Endometrial microvascular endothelial cells (primary cell): ENCODE measurements around the gene ZCCHC10. TPM values are rescaled to one million over a fixed set of nuclear protein-coding genes. Genes with fewer than 3 reads are reported as not detected.
"Not testable (repeated sequence)": the region's sequence is repeated elsewhere in the genome, so short reads cannot be mapped to it uniquely, and the experiment has no call there.

Experiments
- in situ Hi-C: cut with HindIII; loops from 2 replicates; pipeline ENCODE4 v1.10.0; 2017; ENCODE audit warnings: low sequenced_read_pairs, low pct_unique_long_range_greater_than_20kb; ENCODE audit errors: inconsistent ontology term
- total RNA-seq: library from RNA; depleted of rRNA; stranded (reverse); fragments of >200 nt; gene quantifications from one replicate; pipeline ENCODE4 v1.2.3, GENCODE V29; 2015; ENCODE audit errors: inconsistent ontology term

Gene ZCCHC10
- total RNA-seq, 1 donor from 2014 or later, result 8.5 TPM

DNA sequence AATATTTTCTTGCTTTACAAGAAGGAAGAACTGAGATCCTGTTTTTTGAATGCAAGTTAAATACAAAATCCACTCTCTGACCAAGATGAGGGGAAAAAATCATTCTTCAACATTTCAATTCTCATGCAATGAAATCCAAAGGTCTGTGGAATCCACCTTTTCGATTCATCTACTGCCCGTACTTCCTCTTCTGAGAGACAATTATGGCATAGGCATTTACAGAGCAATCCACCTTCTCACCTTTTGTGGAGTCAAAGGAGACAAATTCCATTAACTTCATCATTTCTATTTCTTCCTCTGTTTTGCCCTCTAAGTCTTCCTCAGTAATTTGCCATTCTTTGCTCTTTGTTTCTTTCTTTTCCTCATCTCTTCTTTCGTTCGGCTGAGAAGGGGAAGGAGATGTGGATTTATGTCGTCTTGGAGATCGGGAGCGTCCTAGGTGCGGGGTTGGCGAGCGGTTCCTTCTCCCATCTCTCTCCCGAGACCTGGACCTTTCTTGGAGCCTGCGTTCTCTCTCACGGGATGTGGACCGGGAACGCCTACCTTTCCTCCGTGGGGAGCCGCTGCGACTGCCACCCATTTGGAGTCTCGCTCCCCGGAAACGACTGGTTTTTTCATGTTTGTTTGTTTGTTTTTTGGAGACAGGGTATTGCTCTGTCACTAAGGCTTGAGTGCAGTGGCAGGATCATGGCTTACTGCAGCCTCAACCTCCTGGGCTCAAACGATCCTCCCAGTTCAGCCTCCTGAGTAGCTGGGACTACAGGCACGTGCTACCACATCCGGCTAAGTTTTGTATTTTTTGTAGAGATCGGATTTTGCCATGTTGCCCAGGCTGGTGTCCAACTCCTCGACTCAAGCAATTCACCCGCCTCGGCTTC lies 38.6 kb downstream of the ZCCHC10 start:
- in situ Hi-C loops, result no loop called here

- in situ Hi-C loops, result not testable (repeated sequence)
These were observed 43.4 kb downstream of the ZCCHC10 start for GRCh38 chr5:132982971-132983370.

- in situ Hi-C loops, result no loop called here
These were observed 45.1 kb downstream of the ZCCHC10 start for GRCh38 chr5:132981288-132981687.

DNA sequence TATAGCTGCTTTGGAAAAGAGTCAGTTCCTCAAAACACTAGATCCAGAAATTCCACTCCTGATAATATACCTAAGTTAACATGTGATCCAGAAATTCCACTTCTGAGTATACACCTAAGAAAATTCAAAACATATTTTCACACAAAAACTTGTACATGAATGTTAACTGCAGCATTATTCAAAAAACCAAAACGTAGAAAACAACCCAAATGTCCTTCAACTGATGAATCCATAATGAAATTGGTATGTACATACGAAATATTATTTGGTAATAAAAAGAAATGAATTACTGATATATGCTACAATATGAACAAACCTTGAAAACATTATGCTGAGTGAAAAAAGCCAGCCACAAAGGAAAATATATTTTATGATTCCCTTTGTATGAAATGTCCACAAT lies 46.4 kb downstream of the ZCCHC10 start:
- in situ Hi-C loops, result no loop called here

GRCh38 chr5:132979367-132979940 lies 46.9 kb downstream of the ZCCHC10 start:
- in situ Hi-C loops, result no loop called here

DNA sequence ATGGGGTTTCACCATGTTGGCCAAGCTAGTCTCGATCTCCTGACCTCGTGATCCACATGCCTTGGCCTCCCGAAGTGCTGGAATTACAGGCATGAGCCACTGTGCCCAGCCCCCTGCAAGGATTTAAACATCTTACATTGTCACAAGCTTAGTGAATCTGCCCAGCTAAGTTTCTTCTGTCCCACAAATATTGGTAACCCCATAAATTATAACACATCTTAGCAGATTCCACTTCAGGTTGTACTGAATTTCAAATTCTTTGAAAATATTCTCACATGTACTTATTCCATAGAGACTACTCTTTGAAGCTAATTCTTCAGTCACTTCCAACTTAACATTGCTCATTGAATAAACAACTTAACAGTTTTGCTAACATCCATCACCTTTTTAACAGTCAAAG lies 49.5 kb downstream of the ZCCHC10 start:
- in situ Hi-C loops, result no loop called here

GRCh38 chr5:132972436-132972828 lies 53.9 kb downstream of the ZCCHC10 start:
- in situ Hi-C loops, result not testable (repeated sequence)

DNA sequence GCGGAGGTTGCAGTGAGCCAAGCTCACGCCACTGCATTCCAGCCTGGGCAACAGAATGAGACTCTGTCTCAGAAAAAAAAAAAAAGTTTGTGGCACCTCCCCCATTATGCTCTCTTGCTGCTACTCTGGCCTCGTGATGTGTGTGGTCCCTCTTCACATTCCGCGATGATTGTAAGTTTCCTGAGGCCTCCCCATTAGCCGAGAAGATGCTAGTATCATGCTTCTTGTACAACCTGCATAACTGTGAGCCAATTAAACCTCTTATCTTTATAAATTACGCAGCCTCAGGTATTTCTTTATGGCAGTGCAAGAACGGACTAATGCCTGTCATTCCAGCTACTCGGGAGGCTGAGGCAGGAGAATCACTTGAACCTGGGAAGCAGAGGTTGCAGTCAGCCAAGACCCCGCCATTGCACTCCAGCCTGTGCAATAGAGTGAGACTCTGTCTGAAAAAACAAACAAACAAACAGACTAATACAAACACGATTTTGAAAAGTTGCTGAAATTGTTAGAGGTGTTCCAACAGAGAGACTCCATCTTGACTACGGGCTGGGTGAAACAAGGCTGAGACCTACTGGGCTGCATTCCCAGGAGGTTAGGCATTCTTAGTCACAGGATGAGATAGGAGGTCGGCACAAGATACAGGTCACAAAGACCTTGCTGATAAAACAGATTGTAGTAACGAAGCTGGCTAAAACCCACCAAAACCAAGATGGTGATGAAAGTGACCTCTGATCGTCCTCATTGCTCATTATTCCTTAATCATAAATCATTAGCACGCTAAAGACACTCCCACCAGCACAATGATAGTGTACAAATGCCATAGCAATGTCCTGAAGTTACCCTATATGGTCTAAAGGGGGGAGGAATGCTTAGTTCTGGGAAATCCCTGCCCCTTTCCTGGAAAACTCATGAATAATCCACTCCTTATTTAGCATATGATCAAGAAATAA lies 54.6 kb downstream of the ZCCHC10 start:
- in situ Hi-C loops, result no loop called here

- in situ Hi-C loops, result no loop called here
These were observed 61.2 kb downstream of the ZCCHC10 start for GRCh38 chr5:132965120-132965519.

GRCh38 chr5:132963171-132964104 lies 62.9 kb downstream of the ZCCHC10 start, which contains the start of gene AFF4:
TSS of gene AFF4 (minus strand) at chr5:132963634. CDS start at chr5:132937189, 26,445 bp downstream.
- in situ Hi-C loops, result no loop called here

GRCh38 chr5:132962429-132963021 lies 63.8 kb downstream of the ZCCHC10 start:
- in situ Hi-C loops, result no loop called here

GRCh38 chr5:132961887-132962286 lies 64.5 kb downstream of the ZCCHC10 start:
- in situ Hi-C loops, result no loop called here

DNA sequence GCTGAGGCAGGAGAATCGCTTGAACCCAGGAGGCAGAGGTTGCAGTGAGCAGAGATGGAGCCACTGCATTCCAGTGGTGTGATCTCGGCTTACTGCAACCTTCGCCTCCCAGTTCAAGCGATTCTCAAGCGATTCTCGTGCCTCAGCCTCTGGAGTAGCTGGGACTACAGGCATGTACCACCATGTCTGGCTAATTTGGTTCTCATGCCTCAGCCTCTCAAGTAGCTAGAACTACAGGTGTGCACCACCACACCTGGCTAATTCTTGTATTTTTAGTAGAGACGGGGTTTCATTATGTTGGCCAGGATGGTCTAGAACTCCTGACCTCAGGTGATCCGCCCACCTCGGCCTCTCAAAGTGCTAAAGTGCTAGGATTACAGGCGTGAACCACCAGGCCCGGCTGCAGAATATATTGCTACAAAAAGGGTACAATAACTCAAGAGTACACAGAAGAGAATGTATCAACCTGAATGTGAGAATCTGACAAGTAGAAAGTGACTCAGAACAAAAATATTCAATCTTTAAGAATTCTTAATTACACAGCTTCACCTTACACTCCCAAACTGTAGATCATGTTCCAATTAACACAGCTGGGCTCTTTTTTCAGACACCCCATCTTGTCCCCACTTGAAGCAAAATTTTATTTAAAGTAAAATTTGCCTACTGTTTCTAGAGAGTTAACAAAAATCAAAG lies 65.1 kb downstream of the ZCCHC10 start:
- in situ Hi-C loops, result not testable (repeated sequence)

GRCh38 chr5:132956166-132956799 lies 70.1 kb downstream of the ZCCHC10 start:
- in situ Hi-C loops, result not testable (repeated sequence)

GRCh38 chr5:132953710-132954109 lies 72.6 kb downstream of the ZCCHC10 start:
- in situ Hi-C loops, result no loop called here

DNA sequence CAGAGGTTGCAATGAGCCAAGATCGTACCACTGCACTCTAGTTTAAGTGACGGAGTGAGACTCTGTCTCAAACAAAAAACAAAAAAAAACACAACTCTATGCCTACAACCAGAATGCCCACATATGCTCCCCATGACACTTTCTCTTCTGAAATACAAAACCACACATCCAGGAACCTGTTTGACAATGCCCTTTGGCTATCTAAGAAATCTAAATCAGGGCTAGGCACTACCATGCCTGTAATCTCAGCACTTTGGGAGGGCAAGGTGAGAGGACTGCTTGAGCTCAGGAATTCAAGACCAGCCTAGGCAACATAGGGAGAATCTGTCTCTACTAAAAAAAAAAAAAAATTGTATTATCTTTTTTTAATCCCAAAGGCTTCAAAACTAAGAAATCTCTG lies 73.5 kb downstream of the ZCCHC10 start:
- in situ Hi-C loops, result no loop called here

DNA sequence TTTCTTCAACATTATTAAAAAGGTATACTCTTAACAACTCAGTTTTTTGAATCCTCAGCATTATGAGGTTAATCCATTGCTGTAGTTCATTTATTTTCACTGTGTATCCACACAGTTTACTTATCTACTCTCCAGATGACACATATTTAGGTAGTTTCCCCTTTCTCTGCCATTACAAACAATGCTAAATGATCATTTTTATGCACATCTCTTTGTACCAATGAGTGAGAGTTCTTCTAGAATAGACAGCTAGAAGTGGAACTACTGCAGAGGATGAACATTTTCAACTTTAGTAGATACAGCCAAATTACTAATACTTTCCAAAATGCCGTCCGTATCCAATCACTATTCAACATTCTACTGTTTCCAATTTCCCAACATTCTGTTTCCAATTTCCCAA lies 74.5 kb downstream of the ZCCHC10 start:
- in situ Hi-C loops, result no loop called here
